NCI-H748 treated with DMSO at 0.1 percent for 48 hours (cell line): Measurements from ENCODE around the gene PRKCE.

Experiments
- DNase-seq: peaks from one replicate; lab custom pipeline; 2025; lab: John Stamatoyannopoulos, UW

Gene PRKCE

GRCh38 chr2:46018773-46019591 is 367.5 kb downstream of the PRKCE start:
- DNase-seq = no peak

GRCh38 chr2:46020416-46020815 is 368.9 kb downstream of the PRKCE start:
- DNase-seq = no peak

- no peak for DNase-seq
Observed at GRCh38 chr2:46023165-46023854, 371.8 kb downstream of the PRKCE start.

GRCh38 chr2:46024146-46024779 is 372.8 kb downstream of the PRKCE start:
- DNase-seq = no peak

- no peak for DNase-seq
Observed at GRCh38 chr2:46025081-46025480, 373.6 kb downstream of the PRKCE start.

- no peak for DNase-seq
Observed at GRCh38 chr2:46025676-46026075, 374.2 kb downstream of the PRKCE start.

GRCh38 chr2:46026431-46026830 is 375.0 kb downstream of the PRKCE start:
- no peak for DNase-seq

- DNase-seq = no peak
Observed at GRCh38 chr2:46029332-46029811, 377.9 kb downstream of the PRKCE start.

- DNase-seq = no peak
Observed at GRCh38 chr2:46030330-46030729, 378.9 kb downstream of the PRKCE start.

- no peak for DNase-seq
Observed at GRCh38 chr2:46032161-46032813, 380.8 kb downstream of the PRKCE start.

GRCh38 chr2:46032996-46033395 is 381.5 kb downstream of the PRKCE start:
- DNase-seq = no peak

- DNase-seq = no peak
Observed at GRCh38 chr2:46034535-46034934, 383.1 kb downstream of the PRKCE start.

- DNase-seq = no peak
Observed at GRCh38 chr2:46036929-46037328, 385.5 kb downstream of the PRKCE start.

GRCh38 chr2:46039543-46040303 is 388.2 kb downstream of the PRKCE start:
- no peak for DNase-seq

- no peak for DNase-seq
Observed at GRCh38 chr2:46040563-46041155, 389.2 kb downstream of the PRKCE start.

- DNase-seq = no peak
Observed at GRCh38 chr2:46041434-46041833, 390.0 kb downstream of the PRKCE start.

- DNase-seq = no peak
Observed at GRCh38 chr2:46042207-46042637, 390.7 kb downstream of the PRKCE start.

- DNase-seq = no peak
Observed at GRCh38 chr2:46042711-46043110, 391.2 kb downstream of the PRKCE start.

- DNase-seq = no peak
Observed at GRCh38 chr2:46045888-46046287, 394.4 kb downstream of the PRKCE start.

GRCh38 chr2:46047290-46047689 is 395.8 kb downstream of the PRKCE start:
- no peak for DNase-seq

- DNase-seq = no peak
Observed at GRCh38 chr2:46048693-46049092, 397.2 kb downstream of the PRKCE start.
